PC-9 (cell line): ENCODE measurements around the gene SLCO4A1.

Experiments used
- EZH2 ChIP-seq: fragments of 200-600 bp; sonication (generic); IDR thresholded peaks from 2 replicates; pipeline ENCODE4 v1.8.0; 2017; ENCODE audit warnings: antibody characterized with exemption, low read depth
- TF ChIP-seq, protein P1 (sequence below): fragments of 200-600 bp; sonication (generic); conservative IDR thresholded peaks from 2 replicates; pipeline ENCODE4 v1.6.1; 2017; ENCODE audit warnings: mixed run types, antibody characterized with exemption, mild to moderate bottlenecking, moderate library complexity

GRCh38 chr20:62604796-62605195, 37.5 kb upstream of the SLCO4A1 start:
- TF ChIP-seq, protein P1, sequence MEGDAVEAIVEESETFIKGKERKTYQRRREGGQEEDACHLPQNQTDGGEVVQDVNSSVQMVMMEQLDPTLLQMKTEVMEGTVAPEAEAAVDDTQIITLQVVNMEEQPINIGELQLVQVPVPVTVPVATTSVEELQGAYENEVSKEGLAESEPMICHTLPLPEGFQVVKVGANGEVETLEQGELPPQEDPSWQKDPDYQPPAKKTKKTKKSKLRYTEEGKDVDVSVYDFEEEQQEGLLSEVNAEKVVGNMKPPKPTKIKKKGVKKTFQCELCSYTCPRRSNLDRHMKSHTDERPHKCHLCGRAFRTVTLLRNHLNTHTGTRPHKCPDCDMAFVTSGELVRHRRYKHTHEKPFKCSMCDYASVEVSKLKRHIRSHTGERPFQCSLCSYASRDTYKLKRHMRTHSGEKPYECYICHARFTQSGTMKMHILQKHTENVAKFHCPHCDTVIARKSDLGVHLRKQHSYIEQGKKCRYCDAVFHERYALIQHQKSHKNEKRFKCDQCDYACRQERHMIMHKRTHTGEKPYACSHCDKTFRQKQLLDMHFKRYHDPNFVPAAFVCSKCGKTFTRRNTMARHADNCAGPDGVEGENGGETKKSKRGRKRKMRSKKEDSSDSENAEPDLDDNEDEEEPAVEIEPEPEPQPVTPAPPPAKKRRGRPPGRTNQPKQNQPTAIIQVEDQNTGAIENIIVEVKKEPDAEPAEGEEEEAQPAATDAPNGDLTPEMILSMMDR: no peak
- no peak for TF ChIP-seq EZH2
